ENCODE data around the gene IFT27.

The IFT27 gene, protein sequence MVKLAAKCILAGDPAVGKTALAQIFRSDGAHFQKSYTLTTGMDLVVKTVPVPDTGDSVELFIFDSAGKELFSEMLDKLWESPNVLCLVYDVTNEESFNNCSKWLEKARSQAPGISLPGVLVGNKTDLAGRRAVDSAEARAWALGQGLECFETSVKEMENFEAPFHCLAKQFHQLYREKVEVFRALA

DNA sequence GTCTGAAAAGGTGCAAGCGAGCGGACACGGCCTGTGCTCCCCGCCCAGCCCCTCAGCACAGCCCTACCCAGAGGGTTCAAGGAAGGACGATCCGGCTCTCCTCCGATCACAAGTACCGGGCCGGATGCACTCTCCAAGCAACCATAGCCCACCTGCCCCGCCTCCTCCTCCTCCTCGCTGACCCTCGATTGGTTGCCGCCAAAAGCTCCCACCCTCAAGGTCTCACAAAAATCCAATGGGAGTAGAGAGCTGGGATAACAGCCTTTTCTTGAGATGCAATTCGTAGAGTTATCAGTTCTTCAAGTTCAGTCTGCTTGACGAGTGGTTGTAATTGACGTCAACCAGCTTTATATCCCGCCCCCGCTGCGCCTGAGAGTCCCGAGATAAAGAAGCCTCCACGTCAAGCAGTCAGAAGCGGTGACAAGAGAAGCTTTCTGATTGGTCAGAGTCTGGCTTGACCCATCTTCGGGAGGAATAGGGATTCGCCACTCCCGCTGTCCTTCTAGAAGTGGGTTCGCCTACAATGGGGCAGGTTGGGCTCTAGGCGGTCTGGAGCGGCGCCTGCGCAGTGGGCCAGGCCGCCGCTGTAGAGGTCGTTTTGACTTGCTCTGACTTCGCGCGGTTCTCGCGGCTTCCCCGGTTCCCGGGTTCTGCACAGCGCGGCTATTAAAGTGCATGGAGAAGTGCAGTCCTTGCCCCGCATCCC, at the start of gene IFT27:
Gene IFT27 (minus strand): TSS at position 156 of the 706 bp plus-strand sequence. CDS start 412 bp downstream, outside the sequence.
- no peak within 1 kb of the TSS for H3K27ac ChIP-seq (ENCODE audit: low read length)
- peak within 1 kb of the TSS; percentile 92 for H3K4me3 ChIP-seq (ENCODE audit: low read length)
- H3K4me1 ChIP-seq (ENCODE audit: insufficient read depth, low read length), result no peaks in the 10 kb centered on the region; the same call in 1 of the 2 replicates

DNA sequence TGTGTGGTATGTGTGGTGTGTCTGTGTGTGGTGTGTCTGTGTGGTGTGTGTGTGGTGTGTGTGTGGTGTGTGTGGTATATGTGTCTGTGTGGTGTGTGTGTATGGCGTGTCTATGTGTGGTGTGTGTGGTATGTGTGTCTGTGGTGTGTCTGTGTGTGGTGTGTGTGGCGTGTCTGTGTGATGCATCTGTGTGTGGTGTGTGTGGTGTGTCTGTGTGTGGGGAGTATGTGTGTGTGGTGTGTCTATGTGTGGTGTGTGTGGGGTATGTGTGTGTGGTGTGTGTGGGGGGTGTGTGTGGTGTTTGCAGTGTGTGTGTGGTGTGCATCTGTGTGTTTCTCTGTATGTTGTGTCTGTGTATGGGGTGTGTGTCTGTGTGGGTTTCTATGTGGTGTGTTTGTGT, 48.7 kb upstream of the IFT27 start:
- H3K36me3 ChIP-seq (ENCODE audit: insufficient read depth, low read depth, low read length), result no peaks in the 10 kb centered on the region
- H3K9ac ChIP-seq (ENCODE audit: low read depth, low read length), result no peak overlapping the region
- H3K9me3 ChIP-seq (ENCODE audit: insufficient read depth, low read depth, low read length), result no peaks in the 10 kb centered on the region

More for the DNA sequence above, at the start of gene IFT27:
- Histone ChIP-seq H3K36me3 (ENCODE audit: insufficient read depth, low read depth, low read length) (peaks cover 10% of the 10 kb centered on the region; the same call in 1 of the 2 replicates), H3K9me3 (ENCODE audit: insufficient read depth, low read depth, low read length) (peaks cover 8% of the 10 kb centered on the region), H3K27me3 (ENCODE audit: insufficient read depth, low read length) (peaks cover 15% of the 10 kb centered on the region), H3K9ac (ENCODE audit: low read depth, low read length) (peak within 1 kb of the TSS; percentile 83; the same call in 1 of the 2 replicates)

DNA sequence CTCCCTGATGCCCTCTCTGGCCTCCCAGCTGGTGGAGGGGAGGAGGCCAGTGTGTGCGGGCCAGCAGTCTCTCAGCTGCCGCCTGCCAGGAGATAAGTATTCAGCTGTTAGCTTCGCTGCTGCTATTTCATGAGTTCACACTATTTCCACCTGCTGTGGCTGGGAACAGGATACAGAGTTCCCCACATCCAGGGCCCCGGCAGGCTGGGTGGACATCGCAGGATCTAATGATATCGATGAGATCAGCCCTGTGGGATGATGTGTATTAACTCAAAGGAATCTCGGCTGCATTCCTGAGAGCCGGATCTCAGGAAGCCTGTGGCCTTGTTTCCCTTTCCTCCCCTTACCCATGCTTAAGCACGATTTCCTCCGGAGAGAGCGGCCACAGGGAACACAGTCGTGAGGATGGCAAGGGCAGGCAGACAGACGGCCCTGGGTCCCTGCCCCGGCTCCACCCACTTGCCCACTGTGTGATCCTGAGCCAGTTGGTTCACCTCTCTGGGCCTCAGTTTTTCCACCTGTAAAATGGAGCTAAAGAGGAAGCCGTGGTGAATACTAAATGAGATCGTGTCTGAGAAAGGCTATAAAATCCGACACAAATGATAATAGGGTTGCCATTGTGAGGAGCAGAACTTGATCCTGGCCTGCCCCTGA, 47.4 kb upstream of the IFT27 start:
- Histone ChIP-seq H3K4me3 (ENCODE audit: low read length) (no peak overlapping the region), H3K4me1 (ENCODE audit: insufficient read depth, low read length) (peaks cover 11% of the 10 kb centered on the region), H3K36me3 (ENCODE audit: insufficient read depth, low read depth, low read length) (no peaks in the 10 kb centered on the region), H3K27me3 (ENCODE audit: insufficient read depth, low read length) (peaks cover 24% of the 10 kb centered on the region), H3K9ac (ENCODE audit: low read depth, low read length) (no peak overlapping the region), H3K9me3 (ENCODE audit: insufficient read depth, low read depth, low read length) (no peaks in the 10 kb centered on the region), H3K27ac (ENCODE audit: low read length) (no peak overlapping the region)

More for the DNA sequence above, 48.7 kb upstream of the IFT27 start:
- Histone ChIP-seq H3K27me3 (ENCODE audit: insufficient read depth, low read length) (peaks cover 10% of the 10 kb centered on the region), H3K4me3 (ENCODE audit: low read length) (no peak overlapping the region), H3K27ac (ENCODE audit: low read length) (no peak overlapping the region), H3K4me1 (ENCODE audit: insufficient read depth, low read length) (peaks cover 6% of the 10 kb centered on the region; the same call in 1 of the 2 replicates)

DNA sequence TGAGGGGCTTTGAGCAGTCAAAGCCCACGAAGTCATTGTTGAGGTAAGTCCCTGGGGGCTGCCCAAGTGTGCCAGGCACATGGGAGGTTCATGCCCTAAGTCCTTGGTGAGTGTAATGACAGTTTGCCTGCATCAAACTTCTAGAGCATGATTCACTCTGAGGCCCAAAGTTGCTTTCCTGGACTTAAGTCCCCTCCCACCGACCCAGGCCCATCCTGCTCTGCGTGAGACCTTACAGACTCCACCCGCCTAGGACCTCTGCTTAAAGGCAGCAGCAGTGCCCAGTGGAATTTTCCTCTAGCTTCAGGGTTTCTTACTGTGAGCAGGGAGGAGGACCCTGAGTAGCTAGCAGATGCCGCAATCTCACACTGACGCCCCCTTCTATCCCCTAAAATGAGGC, 46.7 kb upstream of the IFT27 start:
- no peaks in the 10 kb centered on the region for H3K9me3 ChIP-seq (ENCODE audit: insufficient read depth, low read depth, low read length)
- no peak overlapping the region for H3K4me3 ChIP-seq (ENCODE audit: low read length)
- no peaks in the 10 kb centered on the region for H3K36me3 ChIP-seq (ENCODE audit: insufficient read depth, low read depth, low read length)
- H3K4me1 ChIP-seq (ENCODE audit: insufficient read depth, low read length), result peaks cover 11% of the 10 kb centered on the region
- no peak overlapping the region for H3K9ac ChIP-seq (ENCODE audit: low read depth, low read length)
- H3K27ac ChIP-seq (ENCODE audit: low read length), result no peak overlapping the region
- H3K27me3 ChIP-seq (ENCODE audit: insufficient read depth, low read length), result peaks cover 31% of the 10 kb centered on the region

DNA sequence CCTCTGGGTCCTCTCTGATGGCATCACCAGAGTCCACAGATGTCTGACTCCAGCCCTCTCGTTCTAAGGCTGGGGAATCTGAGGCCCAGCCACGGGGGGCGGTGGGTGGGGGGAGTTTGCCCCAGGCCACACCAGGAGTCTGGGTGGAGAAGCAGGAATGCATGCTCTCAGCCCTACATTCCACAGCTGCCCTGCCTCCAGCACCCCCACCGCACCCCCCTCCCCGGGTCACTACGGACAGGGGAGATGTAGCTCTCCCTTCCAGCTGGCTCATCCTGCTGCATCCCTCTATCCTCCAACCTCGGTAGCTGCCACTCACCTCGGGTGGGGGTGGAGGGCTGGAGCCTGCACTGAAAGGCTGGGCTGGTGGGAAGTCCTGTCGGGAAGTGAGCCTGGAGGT, 43.2 kb upstream of the IFT27 start:
- Histone ChIP-seq H3K27me3 (ENCODE audit: insufficient read depth, low read length) (peaks cover 66% of the 10 kb centered on the region), H3K4me3 (ENCODE audit: low read length) (no peak overlapping the region), H3K27ac (ENCODE audit: low read length) (no peak overlapping the region), H3K9ac (ENCODE audit: low read depth, low read length) (no peak overlapping the region), H3K36me3 (ENCODE audit: insufficient read depth, low read depth, low read length) (no peaks in the 10 kb centered on the region), H3K4me1 (ENCODE audit: insufficient read depth, low read length) (peaks cover 13% of the 10 kb centered on the region), H3K9me3 (ENCODE audit: insufficient read depth, low read depth, low read length) (no peaks in the 10 kb centered on the region)

DNA sequence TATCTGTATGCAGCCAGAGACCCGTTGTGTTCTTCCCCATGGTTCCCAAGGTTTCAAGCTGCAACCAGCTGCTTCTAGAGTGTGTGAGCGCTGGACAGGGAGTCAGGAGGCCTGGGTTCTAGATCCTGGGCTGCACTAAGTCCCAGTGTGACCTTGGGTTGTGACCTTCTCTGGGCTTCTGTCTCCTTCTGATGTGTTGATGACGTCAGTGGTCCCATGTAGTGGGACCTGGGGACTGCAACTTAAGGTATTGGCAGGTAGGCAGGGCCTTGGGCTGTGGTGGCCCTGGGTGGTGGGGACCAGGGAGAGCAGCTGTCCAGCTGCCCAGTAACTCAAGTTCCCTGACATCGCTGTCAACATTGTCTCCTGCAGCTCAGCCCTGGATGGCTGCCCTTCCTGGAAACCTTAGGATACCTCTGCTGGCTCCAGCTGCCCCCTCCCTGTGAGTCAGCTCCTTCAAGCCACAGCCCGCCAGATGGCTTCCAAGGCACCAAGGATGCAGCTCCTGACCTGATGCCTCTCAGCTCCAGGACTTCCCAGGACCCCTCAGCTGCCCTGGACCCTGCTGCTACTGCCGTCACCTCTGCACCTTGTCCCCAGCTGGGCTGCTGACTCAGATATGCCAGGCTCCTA, 42.2 kb upstream of the IFT27 start:
- no peak overlapping the region for H3K27ac ChIP-seq (ENCODE audit: low read length)
- H3K4me1 ChIP-seq (ENCODE audit: insufficient read depth, low read length), result peaks cover 13% of the 10 kb centered on the region
- no peaks in the 10 kb centered on the region for H3K9me3 ChIP-seq (ENCODE audit: insufficient read depth, low read depth, low read length)
- no peaks in the 10 kb centered on the region for H3K36me3 ChIP-seq (ENCODE audit: insufficient read depth, low read depth, low read length)
- H3K9ac ChIP-seq (ENCODE audit: low read depth, low read length), result no peak overlapping the region
- peaks cover 75% of the 10 kb centered on the region for H3K27me3 ChIP-seq (ENCODE audit: insufficient read depth, low read length)
- H3K4me3 ChIP-seq (ENCODE audit: low read length), result no peak overlapping the region

DNA sequence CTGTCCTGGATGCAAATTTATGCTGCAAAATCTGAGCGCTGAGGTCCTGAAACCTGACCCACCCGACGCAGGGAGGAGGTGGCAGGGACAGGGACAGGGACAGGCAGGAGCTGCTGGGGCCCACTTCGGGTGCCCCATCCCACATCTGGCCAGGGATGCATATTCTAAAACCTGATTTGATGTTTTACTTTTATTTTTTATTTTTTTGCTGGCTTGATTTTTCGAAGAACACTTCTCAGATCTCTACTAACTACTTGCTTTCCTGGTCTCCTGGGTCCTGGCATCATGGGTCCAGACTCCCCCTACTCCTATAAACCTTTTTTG, 41.6 kb upstream of the IFT27 start:
- no peaks in the 10 kb centered on the region for H3K9me3 ChIP-seq (ENCODE audit: insufficient read depth, low read depth, low read length)
- peak overlapping the region; percentile 77 for H3K4me3 ChIP-seq (ENCODE audit: low read length)
- no peak overlapping the region for H3K27ac ChIP-seq (ENCODE audit: low read length)
- peaks cover 9% of the 10 kb centered on the region for H3K4me1 ChIP-seq (ENCODE audit: insufficient read depth, low read length)
- no peaks in the 10 kb centered on the region for H3K36me3 ChIP-seq (ENCODE audit: insufficient read depth, low read depth, low read length)
- H3K9ac ChIP-seq (ENCODE audit: low read depth, low read length), result no peak overlapping the region
- peaks cover 80% of the 10 kb centered on the region for H3K27me3 ChIP-seq (ENCODE audit: insufficient read depth, low read length)

DNA sequence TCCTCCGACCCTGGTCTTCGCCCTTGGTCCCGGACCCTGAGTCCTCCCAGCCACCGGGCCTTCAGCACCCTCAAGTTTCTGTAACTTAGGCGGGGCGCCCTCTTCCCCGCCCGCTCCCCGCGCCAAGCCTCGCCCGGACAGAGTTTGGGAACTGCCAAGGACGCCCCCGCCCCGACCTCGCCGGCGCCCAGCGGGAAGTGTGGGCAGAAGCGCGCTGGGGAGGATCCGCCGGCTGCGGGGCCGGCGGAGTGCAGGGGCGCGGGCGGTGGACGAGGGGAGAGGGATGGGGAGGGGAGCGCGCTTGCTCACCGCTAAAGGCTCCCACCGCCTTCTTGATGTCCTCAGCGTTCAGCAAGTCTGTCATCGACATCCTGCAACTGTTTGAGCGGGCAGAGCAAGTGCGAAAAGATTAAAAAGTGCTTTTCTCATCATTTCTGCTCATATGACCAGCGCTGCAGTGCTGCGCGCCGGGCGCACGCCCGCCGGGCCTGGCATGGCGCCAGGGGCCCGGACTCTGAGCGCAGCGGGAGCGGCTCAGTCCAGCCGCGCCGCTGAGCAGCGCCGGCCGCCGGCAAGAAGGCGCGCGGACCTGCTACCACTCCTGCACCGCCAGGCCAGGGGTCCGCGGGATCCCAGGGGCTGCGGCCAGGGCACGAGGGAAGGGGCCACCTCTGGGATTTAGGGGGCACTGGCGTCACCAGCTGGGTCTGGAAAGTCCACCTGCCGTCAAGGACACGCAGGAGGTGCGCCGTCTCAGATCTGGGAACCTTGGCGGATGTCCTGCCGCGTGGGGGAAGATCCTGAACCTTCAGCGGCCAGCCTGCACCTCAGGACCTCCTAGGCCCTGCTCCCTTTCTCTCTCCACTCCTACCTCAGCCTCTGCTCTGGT, 41.0 kb upstream of the IFT27 start, which contains the start of gene PVALB:
Gene PVALB (minus strand): TSS at position 400 of the 889 bp plus-strand sequence. CDS start 30 bp downstream, at position 370.
- Histone ChIP-seq H3K27ac (ENCODE audit: low read length) (no peak within 1 kb of the TSS), H3K9ac (ENCODE audit: low read depth, low read length) (no peak within 1 kb of the TSS; the same call in 1 of the 2 replicates), H3K27me3 (ENCODE audit: insufficient read depth, low read length) (peaks cover 80% of the 10 kb centered on the region), H3K36me3 (ENCODE audit: insufficient read depth, low read depth, low read length) (no peaks in the 10 kb centered on the region), H3K4me1 (ENCODE audit: insufficient read depth, low read length) (peaks cover 7% of the 10 kb centered on the region), H3K4me3 (ENCODE audit: low read length) (peak within 1 kb of the TSS; percentile 77), H3K9me3 (ENCODE audit: insufficient read depth, low read depth, low read length) (no peaks in the 10 kb centered on the region)

DNA sequence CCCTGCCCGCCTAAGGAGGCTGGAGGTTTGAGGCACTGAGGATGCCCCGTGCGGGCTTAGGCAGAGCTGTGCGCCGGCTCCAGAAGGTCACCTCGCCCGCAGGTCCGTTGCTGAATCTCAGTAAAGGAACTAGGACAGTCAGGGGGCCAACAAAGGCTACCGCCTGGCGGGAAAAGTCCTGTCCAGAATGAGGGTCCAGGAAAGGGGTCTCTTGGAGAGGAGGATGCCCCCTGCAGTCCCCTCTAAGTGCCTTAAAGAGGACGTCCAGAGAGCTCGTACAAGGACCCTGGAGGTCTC, 40.4 kb upstream of the IFT27 start:
- H3K36me3 ChIP-seq (ENCODE audit: insufficient read depth, low read depth, low read length), result no peaks in the 10 kb centered on the region
- H3K9me3 ChIP-seq (ENCODE audit: insufficient read depth, low read depth, low read length), result no peaks in the 10 kb centered on the region
- H3K27me3 ChIP-seq (ENCODE audit: insufficient read depth, low read length), result peaks cover 80% of the 10 kb centered on the region
- no peak overlapping the region; the same call in 1 of the 2 replicates for H3K9ac ChIP-seq (ENCODE audit: low read depth, low read length)
- H3K4me3 ChIP-seq (ENCODE audit: low read length), result peak overlapping the region; percentile 77; the same call in 1 of the 2 replicates
- peaks cover 7% of the 10 kb centered on the region for H3K4me1 ChIP-seq (ENCODE audit: insufficient read depth, low read length)
- no peak overlapping the region for H3K27ac ChIP-seq (ENCODE audit: low read length)

DNA sequence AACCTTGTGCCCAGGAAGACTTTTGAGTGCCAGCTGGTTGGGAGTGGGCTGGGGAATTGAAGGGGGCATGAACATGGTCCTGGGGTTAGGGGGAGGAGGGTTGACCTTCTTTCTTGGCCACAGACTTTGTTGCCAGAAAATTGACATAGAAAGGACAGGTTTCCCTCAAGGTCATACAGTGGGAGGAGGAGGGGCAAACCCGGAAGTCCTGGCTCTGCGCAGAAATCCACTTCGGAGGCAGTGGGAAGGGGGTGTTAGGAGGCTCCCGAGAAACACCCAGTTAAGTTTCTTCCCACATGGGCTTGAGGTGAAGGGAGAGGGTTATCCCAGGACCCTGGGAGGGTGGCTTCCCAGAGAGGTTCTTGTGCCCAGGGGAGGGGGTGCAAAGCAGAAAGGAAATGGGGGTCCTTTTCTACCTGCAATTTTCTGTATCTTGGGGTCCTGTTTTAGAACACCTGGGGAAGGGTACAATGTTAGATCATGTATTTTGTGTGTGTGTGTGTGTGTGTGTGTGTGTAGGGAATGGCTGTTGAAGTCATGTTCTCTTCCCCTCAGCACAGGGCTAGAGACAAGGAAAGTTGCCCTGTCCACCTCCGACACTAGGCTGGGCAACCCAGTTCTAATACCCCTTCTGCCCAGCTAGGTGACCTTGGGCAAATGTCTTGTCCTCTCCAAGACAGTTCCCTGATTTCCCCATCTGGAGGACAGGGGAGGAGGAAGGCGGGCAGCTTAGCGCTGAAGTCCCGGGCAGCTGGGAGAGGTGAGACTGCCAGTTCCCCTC, 39.8 kb upstream of the IFT27 start:
- Histone ChIP-seq H3K4me3 (ENCODE audit: low read length) (peak overlapping the region; percentile 77; the same call in 1 of the 2 replicates), H3K4me1 (ENCODE audit: insufficient read depth, low read length) (peaks cover 7% of the 10 kb centered on the region), H3K27me3 (ENCODE audit: insufficient read depth, low read length) (peaks cover 79% of the 10 kb centered on the region), H3K27ac (ENCODE audit: low read length) (no peak overlapping the region), H3K9ac (ENCODE audit: low read depth, low read length) (no peak overlapping the region), H3K36me3 (ENCODE audit: insufficient read depth, low read depth, low read length) (no peaks in the 10 kb centered on the region), H3K9me3 (ENCODE audit: insufficient read depth, low read depth, low read length) (no peaks in the 10 kb centered on the region)
